HepG2 (cell line): ENCODE measurements around the gene PPP6R2. TPM values are rescaled to one million over a fixed set of nuclear protein-coding genes. Genes with fewer than 3 reads are reported as not detected.

ENCODE experiments used
- ATAC-seq: fragments of 200-7000 bp; cut with Tn5 transposase; 3 replicates; pipeline ENCODE4 v1.9.1; 2020; ENCODE audit warnings: mild to moderate bottlenecking, moderate library complexity
- BruUV-seq: library from RNA; stranded (reverse); fragments of 400-500 nt; replicated peaks from 2 replicates; lab custom pipeline; 2021; lab: Mats Ljungman, UMichigan
- CTCF ChIA-PET: fragments of 300-600 bp; formaldehyde crosslinking; extraction: SDS; loops from one replicate; lab custom pipeline; 2021; ENCODE audit warnings: low total read pairs, inconsistent platforms, low intra/inter-chr PET ratio; lab: Yijun Ruan, JAX
- POLR2A ChIA-PET: fragments of 350-600 bp; sonication (Branson Sonifier 250); formaldehyde crosslinking; loops from one replicate; lab custom pipeline; 2020; ENCODE audit warnings: antibody characterized with exemption, inconsistent platforms; lab: Yijun Ruan, JAX
- DNase-seq: peaks from one replicate; pipeline ENCODE4 v3.0.0-alpha.2; 2015; ENCODE audit warnings: low spot score
- FAIRE-seq: peaks from 3 replicates; lab custom pipeline; 2011; peaks lifted over from hg19 to GRCh38; lab: Jason Lieb, UNC
- H2AFZ ChIP-seq: one replicate; pipeline ENCODE4 v1.6.1; 2011; ENCODE audit warnings: low read length, inconsistent platforms
- H3K27ac ChIP-seq: fragments of 300-600 bp; 3 replicates; pipeline ENCODE4 v1.8.0; 2011; ENCODE audit warnings: mixed run types, mild to moderate bottlenecking, mixed read lengths, low read length, inconsistent platforms; ENCODE audit not compliant: insufficient read depth; ENCODE audit errors: extremely low read length
- H3K27me3 ChIP-seq, 2 experiments: fragments of 200-600 bp in 1 of 2; 2 replicates in 1 of 2; 3 replicates in 1 of 2; pipeline versions ENCODE4 v1.6.0 to v1.8.0; 2011; ENCODE audit warnings: low read length in 2 of 2, mild to moderate bottlenecking in 2 of 2, moderate library complexity in 2 of 2, inconsistent platforms in 1 of 2; ENCODE audit not compliant: insufficient read depth in 2 of 2, control insufficient read depth in 1 of 2
- H3K36me3 ChIP-seq, 2 experiments: fragments of 200-600 bp in 1 of 2; replicated peaks in 1 of 2; 2 replicates in 1 of 2; 3 replicates in 1 of 2; pipeline versions ENCODE4 v1.5.1 to v1.8.0; 2011; ENCODE audit warnings: low read length in 2 of 2, inconsistent platforms in 1 of 2; ENCODE audit not compliant: insufficient read depth in 2 of 2, control insufficient read depth in 1 of 2
- H3K4me1 ChIP-seq: 2 replicates; pipeline ENCODE4 v1.5.1; 2012; ENCODE audit warnings: low read length, inconsistent platforms; ENCODE audit not compliant: insufficient read depth
- H3K4me2 ChIP-seq: 2 replicates; pipeline ENCODE4 v1.6.0; 2011; ENCODE audit warnings: low read depth, low read length, inconsistent platforms
- H3K4me3 ChIP-seq, 3 experiments: fragments of 200-600 bp in 1 of 3; sonication (generic), shearing (Covaris generic) in 1 of 3; replicated peaks in 1 of 3; 2 replicates each; pipeline ENCODE4 v1.5.1; 2011 to 2016; ENCODE audit warnings: low read length in 3 of 3, inconsistent platforms in 2 of 3, low read depth in 2 of 3, mild to moderate bottlenecking in 2 of 3, control low read depth in 1 of 3, mixed read lengths in 1 of 3; ENCODE audit not compliant: insufficient read depth in 1 of 3
- H3K79me2 ChIP-seq: one replicate; pipeline ENCODE4 v1.6.1; 2011; ENCODE audit warnings: low read length, inconsistent platforms; ENCODE audit not compliant: insufficient read depth
- H3K9ac ChIP-seq: 2 replicates; pipeline ENCODE4 v1.6.0; 2011; ENCODE audit warnings: mild to moderate bottlenecking, low read depth, low read length, inconsistent platforms; ENCODE audit not compliant: insufficient read depth
- H3K9me3 ChIP-seq: 2 replicates; pipeline ENCODE4 v1.5.1; 2012; ENCODE audit warnings: mild to moderate bottlenecking, low read length
- H4K20me1 ChIP-seq: 2 replicates; pipeline ENCODE4 v1.6.0; 2011; ENCODE audit warnings: inconsistent platforms, mild to moderate bottlenecking, low read length, moderate library complexity; ENCODE audit not compliant: insufficient read depth
- ARID2 ChIP-seq: sonication (generic); formaldehyde crosslinking; IDR thresholded peaks from 2 replicates; pipeline ENCODE4 v1.8.1; 2022; ENCODE audit warnings: mild to moderate bottlenecking, missing genetic modification reagents, borderline replicate concordance
- FOXC1 ChIP-seq: sonication (generic); formaldehyde crosslinking; IDR thresholded peaks from 2 replicates; pipeline ENCODE4 v1.8.0; 2022; ENCODE audit warnings: mild to moderate bottlenecking, missing genetic modification reagents, borderline replicate concordance
- NPAS2 ChIP-seq: sonication (generic); formaldehyde crosslinking; IDR thresholded peaks from 2 replicates; pipeline ENCODE4 v1.8.0; 2022; ENCODE audit warnings: mild to moderate bottlenecking, missing genetic modification reagents, borderline replicate concordance
- NR3C1 ChIP-seq: sonication (generic); formaldehyde crosslinking; IDR thresholded peaks from 2 replicates; pipeline ENCODE4 v1.4.0; 2020; ENCODE audit warnings: missing genetic modification reagents
- PBX3 ChIP-seq: sonication (generic); formaldehyde crosslinking; IDR thresholded peaks from 2 replicates; pipeline ENCODE4 v1.8.1; 2023; ENCODE audit warnings: missing genetic modification reagents, inconsistent platforms, borderline replicate concordance
- ZNF318 ChIP-seq: sonication (generic); formaldehyde crosslinking; IDR thresholded peaks from 2 replicates; pipeline ENCODE4 v1.4.0; 2020; ENCODE audit warnings: mild to moderate bottlenecking, missing genetic modification reagents
- ZNF512B ChIP-seq: sonication (generic); formaldehyde crosslinking; IDR thresholded peaks from 2 replicates; pipeline ENCODE4 v1.5.1; 2020; ENCODE audit warnings: missing genetic modification reagents, mild to moderate bottlenecking, borderline replicate concordance
- WGBS: methylation state at CpG from one replicate; pipeline ENCODE4 v1.1.6; 2017; ENCODE audit warnings: low lambda C conversion rate; 5-methylcytosine and 5-hydroxymethylcytosine counted together
- in situ Hi-C: cut with HindIII; loops from 2 replicates; pipeline ENCODE4 v1.10.0; 2017; ENCODE audit warnings: low pct_unique_long_range_greater_than_20kb; ENCODE audit not compliant: extremely low pct_ligation_motif_present
- intact Hi-C: fragments of 100-400 bp; cut with micrococcal nuclease; formaldehyde crosslinking; loops from one replicate; pipeline ENCODE4 v1.10.0; 2022; ENCODE audit not compliant: unreplicated experiment
- polyA plus RNA-seq, 8 experiments: library from polyadenylated mRNA; depleted of rRNA in 3 of 8; stranded (reverse) in 7 of 8; unstranded in 1 of 8; fragments of >200 nt; fragmentation: Illumina TruSeq in 4 of 8; extraction: Trizol in 4 of 8; gene quantifications; 2 replicates each; pipeline versions ENCODE4 v1.2.1 to v1.2.3, GENCODE V29; 2011 to 2016; ENCODE audit warnings: low read depth in 4 of 8, missing spikeins in 1 of 8, mixed read lengths in 1 of 8; ENCODE audit not compliant: insufficient read depth in 1 of 8
- total RNA-seq, 5 experiments: library from RNA; depleted of rRNA; stranded (reverse); fragments of >200 nt; fragmentation: Illumina TruSeq; extraction: Trizol; gene quantifications; 2 replicates each; pipeline ENCODE4 v1.2.3, GENCODE V29; 2016; ENCODE audit warnings: low read depth in 1 of 5

The PPP6R2 gene
- total and polyA plus RNA-seq, 2 of the 13 experiments (the other 11 are each of a cell fraction or from before 2014, with no cell fraction given), result 55.0 to 102 TPM

- no peak for TF ChIP-seq ZNF318 (CRISPR knock-in tag)
Measured at GRCh38 chr22:50487290-50488005, 144.3 kb downstream of the PPP6R2 start (continued).

GRCh38 chr22:50488006-50488677 is 145.0 kb downstream of the PPP6R2 start:
- H3K79me2 ChIP-seq, result no peaks in the 10 kb centered on the region
- FAIRE-seq (no peak), ATAC-seq (no peak), DNase-seq (no peak)
- H3K36me3 ChIP-seq, result no peaks in the 10 kb centered on the region
- H4K20me1 ChIP-seq, result no peaks in the 10 kb centered on the region; the same call in 1 of the 2 replicates
- CTCF ChIA-PET, result no interaction called here
- peak overlapping the region in 1 of 3 experiments; percentile 64; a peak in 1 of 6 replicates for H3K4me3 ChIP-seq
- intact Hi-C loops, result no loop called here
- no peak overlapping the region for H3K27ac ChIP-seq
- no peak overlapping the region for H3K4me2 ChIP-seq
- in situ Hi-C loops, result no loop called here
- 72% methylated on average over 8 of the region's 18 CpGs for WGBS
- peaks cover 49% of the 10 kb centered on the region for H3K4me1 ChIP-seq
- no peaks in the 10 kb centered on the region for H3K9me3 ChIP-seq
- no TSS peak for BruUV-seq
- H2AFZ ChIP-seq, result no peak overlapping the region
- POLR2A ChIA-PET, result interaction anchor here (1.5 kb wide), 1 partner anchor 10 kb away, joined by 5 read pairs; no protein-coding TSS in a partner anchor
- no peak overlapping the region for H3K9ac ChIP-seq
- H3K27me3 ChIP-seq, result no peaks in the 10 kb centered on the region
- TF ChIP-seq ARID2, result no peak
- no peak for TF ChIP-seq FOXC1 (CRISPR knock-in tag)
- no peak for TF ChIP-seq NR3C1 (CRISPR knock-in tag)
- TF ChIP-seq NPAS2 (CRISPR knock-in tag), result no peak
- TF ChIP-seq ZNF512B, result no peak
- TF ChIP-seq PBX3 (CRISPR knock-in tag), result no peak
